GF-D8 (cell line): Measurements from ENCODE around the gene DDX39A.
"Not testable (repeated sequence)": the region's sequence is repeated elsewhere in the genome, so short reads cannot be mapped to it uniquely, and the experiment has no call there.

ENCODE experiments used
- DNase-seq: peaks from one replicate; lab custom pipeline; 2025; lab: John Stamatoyannopoulos, UW

The DDX39A gene

DNA sequence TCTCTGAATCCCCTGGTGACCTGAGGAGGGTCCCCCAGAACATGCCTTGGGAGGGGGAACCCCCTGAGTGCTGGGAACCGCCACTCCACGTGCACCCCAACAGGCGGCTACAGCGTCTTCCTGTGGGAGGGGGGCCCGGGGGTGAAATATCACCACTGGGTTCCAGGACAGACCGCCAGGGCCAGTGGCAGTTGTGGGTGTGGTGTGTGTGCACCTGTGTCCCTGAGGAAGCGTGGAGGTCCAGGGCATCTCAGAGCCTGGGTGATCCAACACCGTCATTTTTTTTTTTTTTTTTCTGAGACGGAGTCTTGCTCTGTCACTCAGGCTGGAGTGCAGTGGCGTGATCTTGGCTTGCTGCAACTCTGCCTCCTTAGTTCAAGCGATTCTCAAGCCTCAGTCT, 33.6 kb downstream of the DDX39A start:
- DNase-seq: no peak

- DNase-seq: peak; percentile 50
These were observed 35.2 kb downstream of the DDX39A start for GRCh38 chr19:14383661-14384555.

GRCh38 chr19:14381689-14382474, 37.3 kb downstream of the DDX39A start:
- DNase-seq: peak; percentile 64

DNA sequence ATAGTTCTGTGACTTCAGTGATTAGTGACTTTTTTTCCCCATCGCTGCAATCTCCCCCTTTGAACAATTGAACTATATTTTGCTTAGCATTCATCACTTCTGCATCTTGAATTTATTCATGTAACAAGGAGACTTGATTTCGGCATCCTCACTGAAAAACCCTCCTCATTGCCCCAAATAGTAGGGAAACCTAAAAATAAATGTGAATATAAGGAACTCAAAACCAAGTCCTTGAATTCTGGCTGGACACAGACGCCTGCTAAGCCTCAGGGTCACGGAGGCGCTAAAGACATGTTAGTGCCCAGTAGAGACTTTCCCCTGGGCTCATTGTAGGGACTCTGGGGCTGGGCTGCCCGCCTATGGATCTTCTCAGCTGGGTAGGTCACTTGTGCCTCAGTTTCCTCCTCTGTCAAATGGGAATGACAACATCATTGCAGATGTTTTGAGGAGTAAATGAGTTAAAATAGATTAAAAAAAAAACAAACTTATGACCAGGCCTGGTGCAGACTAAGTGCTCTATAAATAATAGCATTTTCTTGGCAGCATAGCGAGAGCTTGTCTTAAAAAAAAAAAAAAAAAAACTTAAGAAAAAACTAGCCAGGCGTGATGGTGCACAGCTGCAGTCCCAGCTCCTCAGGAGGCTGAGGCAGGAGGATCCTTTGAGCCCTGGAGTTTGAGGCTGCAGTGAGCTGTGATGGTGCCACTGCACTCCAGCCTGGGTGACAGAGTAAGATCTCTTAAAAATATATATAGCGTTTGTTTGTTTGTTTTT, 39.7 kb downstream of the DDX39A start:
- DNase-seq: no peak

GRCh38 chr19:14378890-14379289, 40.3 kb downstream of the DDX39A start:
- DNase-seq: no peak

GRCh38 chr19:14377883-14378328, 41.2 kb downstream of the DDX39A start:
- DNase-seq: no peak

DNA sequence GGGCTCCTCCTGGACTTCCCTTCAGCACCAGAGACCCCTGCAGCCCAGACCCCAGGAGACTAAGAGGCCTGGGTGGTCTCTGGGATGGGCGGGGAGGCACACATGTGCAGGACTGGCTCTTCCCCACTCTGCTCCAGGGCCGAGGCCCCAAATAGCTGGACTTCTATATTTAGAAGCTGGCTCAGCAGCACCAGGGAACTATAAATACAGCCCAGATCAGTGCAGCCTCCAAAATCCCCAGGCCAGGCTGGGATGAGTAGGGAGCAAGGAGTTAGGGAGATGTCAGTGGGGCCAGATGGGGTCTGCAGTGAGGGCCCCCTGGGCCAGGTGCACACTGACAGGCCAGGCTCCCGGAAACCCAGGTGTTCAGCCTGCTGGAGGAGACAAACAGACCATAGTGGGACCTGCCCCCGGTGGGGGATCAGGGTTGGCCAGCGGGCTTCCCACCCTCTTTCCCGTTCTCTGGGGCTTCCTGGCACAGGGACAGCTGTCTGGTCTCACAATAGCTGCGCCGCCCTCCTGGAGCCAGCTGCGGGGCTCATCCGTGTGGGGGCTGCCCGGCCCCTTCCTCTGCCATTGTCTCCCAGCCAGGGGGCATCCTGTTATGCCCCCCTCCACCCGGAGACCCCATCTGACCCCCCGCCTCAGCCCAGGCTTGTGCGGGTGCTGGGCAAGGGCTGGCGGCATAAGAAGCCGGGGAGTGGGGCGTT, 43.4 kb downstream of the DDX39A start:
- DNase-seq: no peak

GRCh38 chr19:14375055-14375581, 44.0 kb downstream of the DDX39A start:
- DNase-seq: peak; percentile 96

- DNase-seq: not testable (repeated sequence)
These were observed 44.8 kb downstream of the DDX39A start for GRCh38 chr19:14374313-14374712.

GRCh38 chr19:14372384-14373077, 46.6 kb downstream of the DDX39A start:
- peak; percentile 27 for DNase-seq

- DNase-seq: peak; percentile 24
These were observed 47.8 kb downstream of the DDX39A start for GRCh38 chr19:14371301-14371821.

- no peak for DNase-seq
These were observed 48.2 kb downstream of the DDX39A start for GRCh38 chr19:14370940-14371280.

GRCh38 chr19:14370169-14370939, 48.8 kb downstream of the DDX39A start:
- no peak for DNase-seq

DNA sequence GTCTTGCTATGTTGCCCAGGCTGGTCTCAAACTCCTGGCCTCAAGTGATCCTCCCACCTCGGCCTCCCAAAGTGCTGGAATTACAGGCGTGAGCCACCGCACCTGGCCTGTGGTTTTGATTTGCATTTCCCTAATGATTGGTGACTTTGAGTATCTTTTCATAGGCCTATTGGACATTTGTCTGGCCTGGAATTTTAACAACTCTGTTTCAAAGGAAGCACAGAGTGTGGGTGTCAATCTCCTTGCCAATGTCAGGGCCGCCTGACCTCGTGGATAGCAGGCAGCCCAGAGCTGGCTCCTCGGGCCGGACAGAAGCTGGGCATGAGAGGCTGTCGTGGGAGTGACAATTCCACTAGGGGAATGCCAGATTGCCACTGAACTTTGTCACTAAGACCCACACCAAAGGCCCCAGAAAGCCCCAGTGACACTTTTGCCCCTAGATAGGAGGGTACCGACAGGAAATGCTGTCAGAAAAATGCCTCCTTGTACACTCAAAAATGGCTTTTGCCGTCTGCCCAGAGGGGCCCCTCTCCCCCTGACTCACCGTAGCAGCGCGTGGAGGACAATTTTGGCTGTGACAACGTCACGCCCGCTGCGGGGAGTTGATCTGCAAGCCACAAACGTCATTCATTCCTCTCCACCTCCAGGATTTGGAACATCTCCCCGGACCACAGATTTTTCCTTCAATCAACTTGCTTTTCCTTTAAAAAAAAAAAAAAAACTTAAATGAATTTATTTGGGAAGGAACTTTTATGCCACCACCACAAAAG, 49.6 kb downstream of the DDX39A start:
- DNase-seq: no peak

DNA sequence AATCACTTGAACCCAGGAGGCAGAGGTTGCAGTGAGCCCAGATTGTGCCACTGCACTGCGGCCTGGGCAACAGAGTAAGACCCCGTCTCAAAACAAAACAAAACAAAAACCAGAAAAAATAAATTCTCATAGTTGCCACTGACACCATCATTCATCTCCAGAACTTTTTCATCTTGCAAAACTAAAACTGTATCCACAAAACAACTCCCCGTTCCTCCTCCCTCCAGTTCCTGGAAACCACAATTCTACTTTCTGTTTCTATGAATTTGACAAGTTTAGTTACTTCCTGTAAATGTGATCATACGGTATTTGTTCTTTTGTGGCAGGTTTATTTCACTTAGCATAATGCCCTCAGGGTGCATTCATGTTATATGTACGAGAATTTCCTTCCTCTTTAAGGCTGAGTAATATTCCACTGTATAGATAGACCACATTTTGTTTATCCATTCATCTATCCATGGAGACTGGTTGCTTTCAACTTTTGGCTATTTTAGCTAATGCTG, 51.1 kb downstream of the DDX39A start:
- DNase-seq: peak; percentile 44

- DNase-seq: no peak
These were observed 52.1 kb downstream of the DDX39A start for GRCh38 chr19:14367016-14367415.

DNA sequence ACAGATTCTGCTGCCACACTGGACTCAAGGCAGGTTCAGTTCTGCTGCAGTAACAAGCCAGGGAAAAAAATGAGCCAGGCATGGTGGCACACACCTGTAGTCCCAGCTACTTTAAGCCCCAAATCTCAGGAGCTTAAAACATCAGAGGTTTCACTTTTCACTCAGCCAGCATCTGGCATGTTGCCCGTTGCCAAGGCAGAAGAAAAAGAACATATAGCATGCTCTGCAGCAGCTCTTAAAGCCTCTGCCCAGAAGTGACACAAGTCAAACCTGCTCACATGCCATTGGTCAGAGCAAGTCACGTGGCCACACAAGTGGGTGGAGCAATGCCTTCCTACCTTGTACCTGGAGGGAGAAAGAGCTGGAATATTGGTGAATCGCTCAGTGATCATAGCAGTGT, 52.6 kb downstream of the DDX39A start:
- DNase-seq: no peak

GRCh38 chr19:14364098-14364443, 55.1 kb downstream of the DDX39A start:
- not testable (repeated sequence) for DNase-seq
